Measurements from ENCODE around the gene NOC4L. TPM values are rescaled to one million over a fixed set of nuclear protein-coding genes. Genes with fewer than 3 reads are reported as not detected.
"Not testable (repeated sequence)": the region's sequence is repeated elsewhere in the genome, so short reads cannot be mapped to it uniquely, and the experiment has no call there.

The NOC4L gene
- total RNA-seq, 1 experiment from 2014 or later, result 14.8 TPM

DNA sequence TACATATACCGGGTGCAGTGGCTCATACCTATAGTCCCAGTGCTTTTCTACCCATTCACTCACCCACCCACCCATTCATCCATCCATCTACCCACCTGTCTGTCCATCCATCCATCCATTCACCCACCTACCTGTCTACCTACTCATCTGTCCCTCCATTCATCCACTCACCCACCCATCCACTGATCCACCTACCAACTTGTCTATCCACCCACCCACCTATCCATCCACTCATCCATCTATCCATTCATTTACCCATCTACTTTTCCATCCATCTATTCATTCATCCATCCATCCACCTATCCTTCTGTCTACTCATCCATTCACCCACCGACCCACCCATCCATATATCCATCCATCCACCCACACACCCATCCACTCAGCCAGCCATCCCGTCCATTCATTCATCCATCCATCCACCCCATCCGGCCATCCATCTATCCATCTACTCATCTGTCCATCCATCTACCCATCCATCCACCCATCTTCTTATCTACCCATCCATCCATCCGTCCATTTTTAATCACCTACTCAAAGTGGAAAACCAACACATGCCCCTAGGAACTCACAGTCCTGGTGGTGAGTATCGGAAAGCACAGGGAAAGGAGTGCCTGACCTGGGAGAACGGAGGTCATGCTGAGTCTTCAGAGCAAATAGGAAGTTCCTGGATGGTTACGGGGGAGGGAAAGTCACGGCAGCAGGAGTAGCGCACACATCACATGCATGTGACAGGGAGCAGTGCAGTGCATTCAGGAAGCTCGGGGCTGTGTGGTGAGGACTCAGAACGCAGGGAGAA, 20.1 kb upstream of the NOC4L start:
- no peak for DNase-seq (ENCODE audit: low read depth)

DNA sequence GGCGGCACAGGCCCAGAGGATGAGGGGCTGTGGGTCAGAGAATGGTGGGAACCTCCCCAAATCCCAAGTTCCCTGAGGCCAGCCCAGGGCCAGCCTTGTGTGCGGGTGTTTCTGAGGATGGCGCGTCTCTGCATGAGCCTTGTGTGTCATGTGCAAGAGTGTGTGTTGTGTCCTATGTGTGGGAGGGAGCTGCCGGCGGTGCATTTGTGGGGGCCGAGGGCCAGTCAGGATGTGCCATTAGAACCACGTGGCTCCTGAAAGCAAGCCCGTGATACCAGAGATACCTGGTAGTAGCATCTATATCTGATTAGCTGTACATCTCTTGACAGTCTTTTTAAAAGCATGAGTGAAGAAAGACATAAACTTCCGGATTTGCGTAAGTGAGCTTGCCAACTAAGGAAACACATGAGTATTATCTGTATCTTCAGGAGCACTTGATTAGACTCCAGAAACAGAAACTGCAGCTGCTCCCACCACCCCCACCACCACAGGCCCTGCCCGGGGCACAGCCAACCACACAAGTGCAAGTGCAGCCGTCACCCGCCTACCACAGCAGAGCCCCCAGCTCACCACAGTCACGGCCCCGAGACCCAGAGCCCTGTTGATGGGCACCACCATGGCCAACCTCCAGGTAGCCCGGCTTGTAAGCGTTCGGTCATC, 19.4 kb upstream of the NOC4L start:
- DNase-seq (ENCODE audit: low read depth), result no peak

DNA sequence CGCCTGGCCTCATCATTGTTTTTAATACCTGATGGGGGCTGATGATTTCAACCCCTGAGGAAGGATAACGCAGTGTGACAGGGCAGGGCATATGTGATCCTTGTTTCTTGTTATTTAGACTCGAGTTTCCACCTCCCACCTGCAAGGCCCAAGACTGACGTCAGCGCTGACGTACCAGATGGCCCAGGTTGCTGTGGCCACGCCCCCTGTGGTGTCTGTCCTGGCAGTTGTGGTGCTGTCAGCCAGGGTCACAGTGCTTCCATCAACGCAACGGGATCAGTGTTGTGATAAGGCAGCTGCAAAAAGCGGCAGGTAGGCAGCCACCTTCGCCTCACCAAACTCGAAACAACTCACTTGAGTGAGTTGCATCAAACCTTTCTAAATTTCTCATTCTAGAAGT, 18.5 kb upstream of the NOC4L start:
- no peak for DNase-seq (ENCODE audit: low read depth)

DNA sequence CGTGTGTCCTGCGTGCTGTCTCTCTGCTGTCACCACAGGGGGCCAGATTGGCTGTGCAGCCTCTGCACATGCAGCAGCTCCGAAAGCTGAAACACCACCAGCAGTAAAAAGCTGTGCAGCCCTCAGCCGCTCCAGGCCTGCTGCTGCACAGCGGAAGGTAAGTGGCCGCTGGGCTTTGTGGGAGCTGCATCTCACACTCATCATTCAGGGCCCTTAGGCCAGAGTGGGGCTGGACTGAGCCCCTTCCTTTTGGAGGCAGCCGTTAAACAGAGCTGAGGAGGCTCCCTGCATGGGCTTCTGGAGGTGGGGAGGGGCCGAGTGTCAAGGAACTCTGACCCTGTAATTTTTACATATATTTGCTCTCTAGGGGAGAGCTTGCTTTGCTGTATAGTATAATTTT, 17.2 kb upstream of the NOC4L start:
- no peak for DNase-seq (ENCODE audit: low read depth)

DNA sequence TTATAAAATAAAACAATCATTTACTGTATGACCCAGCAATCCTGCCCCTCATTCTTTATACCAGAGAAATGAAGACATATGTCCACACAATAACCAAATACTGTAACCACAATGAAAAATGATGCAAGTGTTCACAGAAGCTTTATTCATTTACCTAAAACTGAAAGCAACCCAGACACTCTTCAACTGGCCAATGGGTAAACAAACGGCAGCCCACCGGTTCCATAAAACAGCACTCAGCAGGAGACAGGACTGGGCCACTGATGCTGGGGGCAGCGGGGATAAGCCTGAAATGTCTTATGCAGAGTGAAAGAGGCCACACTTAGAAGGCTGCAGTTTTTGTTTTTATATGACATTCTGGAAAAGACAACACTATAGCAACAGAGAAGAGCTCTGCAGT, 15.2 kb upstream of the NOC4L start:
- no peak for DNase-seq (ENCODE audit: low read depth)

DNA sequence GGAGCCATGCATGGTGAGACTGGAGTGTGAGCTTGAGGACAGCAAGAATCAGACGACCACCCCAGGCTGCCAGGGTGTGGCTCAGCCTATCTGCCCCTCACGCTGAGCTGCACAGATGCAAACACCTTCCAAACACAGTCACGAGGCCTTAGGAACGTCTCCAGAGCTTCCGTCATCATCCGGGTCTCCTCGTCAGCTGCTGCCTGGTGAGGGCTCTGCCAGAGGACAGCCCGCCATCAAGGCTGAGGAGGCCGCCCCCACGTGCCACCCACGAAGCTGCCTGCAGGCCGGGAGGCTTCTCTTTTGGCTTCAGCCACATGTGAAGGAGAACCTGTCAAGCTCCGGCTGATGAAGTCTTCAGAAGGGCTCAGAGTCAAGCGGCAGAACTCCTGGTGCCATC, 13.6 kb upstream of the NOC4L start:
- no peak for DNase-seq (ENCODE audit: low read depth)

DNA sequence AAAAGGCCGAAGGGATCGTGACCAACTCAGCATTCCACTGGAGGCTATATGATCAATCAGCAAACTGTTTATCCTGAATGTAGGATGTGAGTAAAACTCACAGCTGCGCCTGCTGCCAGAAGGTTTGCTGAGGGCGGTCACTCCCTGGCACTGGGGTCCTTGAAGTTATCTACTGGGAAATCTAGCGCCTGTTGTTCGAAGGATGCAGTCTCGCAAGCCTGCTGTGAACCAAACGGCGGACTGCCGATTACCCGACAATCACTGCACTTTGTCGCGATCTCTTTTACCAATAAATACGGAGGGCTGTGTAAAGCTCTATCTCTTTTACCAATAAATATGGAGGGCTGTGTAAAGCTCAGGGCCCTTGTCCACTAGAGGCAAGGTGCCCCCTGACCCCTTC, 13.0 kb upstream of the NOC4L start:
- no peak for DNase-seq (ENCODE audit: low read depth)

DNA sequence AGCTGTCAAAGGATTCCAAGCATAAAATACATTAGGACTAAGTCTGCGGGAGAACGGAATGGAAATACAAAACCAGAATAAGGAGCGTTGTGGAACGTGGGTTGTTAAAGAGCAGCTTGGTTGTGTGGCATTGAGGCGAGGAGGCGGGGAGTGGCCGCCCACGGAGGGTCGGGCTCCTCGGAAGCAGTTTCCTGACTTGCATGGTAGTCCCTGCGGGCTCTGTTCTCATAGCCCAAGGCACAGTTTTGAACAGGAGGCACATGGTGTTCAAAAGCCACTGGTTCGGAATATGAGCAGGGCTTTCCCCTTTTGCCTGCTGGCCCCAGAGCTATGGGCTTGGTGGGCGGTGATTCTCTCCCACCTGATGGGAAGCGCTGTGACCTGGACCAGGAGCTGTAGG, 12.3 kb upstream of the NOC4L start:
- DNase-seq (ENCODE audit: low read depth), result no peak

DNA sequence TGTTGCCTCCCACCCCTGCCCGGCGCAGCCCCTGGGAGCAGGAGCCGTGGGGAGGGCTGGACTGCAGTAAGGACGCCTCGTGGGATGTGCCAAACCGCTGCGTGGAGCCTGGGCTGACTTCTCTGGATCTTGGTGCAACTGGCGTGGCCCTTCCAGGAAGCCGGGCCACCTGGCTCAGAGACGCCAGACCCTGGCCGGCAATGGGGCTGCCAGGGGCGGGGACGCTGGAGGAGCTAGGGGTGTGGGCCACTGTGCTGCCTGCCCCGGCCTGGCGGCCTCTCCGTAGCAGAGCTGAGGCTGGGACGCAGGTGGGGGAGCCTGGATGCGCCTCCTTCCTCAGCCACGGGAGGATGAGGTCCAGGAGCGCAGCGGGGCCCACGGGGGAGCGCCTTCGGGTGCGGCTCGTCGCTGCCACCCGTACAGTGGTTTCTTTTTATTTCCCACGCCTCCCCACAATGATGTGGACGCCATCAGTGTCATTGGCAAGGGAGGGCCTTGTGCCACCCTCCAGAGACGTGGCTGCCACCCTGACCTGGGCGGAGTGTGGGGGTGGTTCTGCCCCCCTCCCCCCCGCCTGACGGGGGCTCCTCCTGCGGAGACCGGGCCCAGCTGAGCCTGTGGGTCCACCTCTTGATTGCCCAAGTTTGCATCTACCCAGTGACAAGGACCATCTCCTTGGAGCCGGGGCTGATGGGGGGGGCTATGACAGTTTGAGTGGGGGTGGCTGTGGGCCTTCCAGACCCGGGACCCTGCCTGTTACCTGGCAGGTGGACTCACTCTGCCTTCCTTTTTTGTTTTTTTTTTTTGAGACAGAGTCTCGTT, 11.4 kb upstream of the NOC4L start:
- no peak for DNase-seq (ENCODE audit: low read depth)

DNA sequence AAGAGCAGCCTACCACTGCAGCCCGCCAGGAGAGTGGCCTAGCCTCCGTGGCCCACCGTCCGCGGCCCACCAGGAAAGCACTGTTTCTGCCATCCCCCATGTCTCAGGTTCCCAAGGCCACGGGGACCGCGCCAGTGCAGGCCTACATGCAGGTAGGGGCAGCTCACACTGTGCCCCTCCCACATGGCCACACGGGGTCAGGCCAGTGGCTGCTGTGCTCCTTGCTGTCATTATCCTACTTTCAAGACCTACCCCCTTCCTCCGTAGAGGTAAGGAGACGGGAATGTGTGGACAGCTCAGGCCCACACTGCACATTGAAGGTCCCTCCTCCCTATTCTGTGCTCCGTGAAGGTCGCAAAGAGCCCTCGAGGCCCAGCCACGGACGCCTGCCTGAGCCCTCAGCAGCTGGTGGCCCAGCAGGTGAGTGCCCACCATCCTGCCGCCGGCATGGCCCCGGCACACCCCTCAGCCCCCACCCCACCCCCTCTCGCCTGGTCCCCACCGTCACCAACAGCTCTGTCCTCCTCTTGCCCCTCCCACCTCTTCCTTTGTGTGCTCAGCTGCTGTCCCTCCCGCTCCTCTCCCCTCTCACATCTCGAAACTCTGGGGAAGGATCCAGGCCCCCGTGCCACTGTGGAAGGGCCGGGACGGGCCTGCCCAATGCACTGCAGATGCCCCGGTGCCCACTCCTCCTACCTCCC, 10.2 kb upstream of the NOC4L start:
- no peak for DNase-seq (ENCODE audit: low read depth)

DNA sequence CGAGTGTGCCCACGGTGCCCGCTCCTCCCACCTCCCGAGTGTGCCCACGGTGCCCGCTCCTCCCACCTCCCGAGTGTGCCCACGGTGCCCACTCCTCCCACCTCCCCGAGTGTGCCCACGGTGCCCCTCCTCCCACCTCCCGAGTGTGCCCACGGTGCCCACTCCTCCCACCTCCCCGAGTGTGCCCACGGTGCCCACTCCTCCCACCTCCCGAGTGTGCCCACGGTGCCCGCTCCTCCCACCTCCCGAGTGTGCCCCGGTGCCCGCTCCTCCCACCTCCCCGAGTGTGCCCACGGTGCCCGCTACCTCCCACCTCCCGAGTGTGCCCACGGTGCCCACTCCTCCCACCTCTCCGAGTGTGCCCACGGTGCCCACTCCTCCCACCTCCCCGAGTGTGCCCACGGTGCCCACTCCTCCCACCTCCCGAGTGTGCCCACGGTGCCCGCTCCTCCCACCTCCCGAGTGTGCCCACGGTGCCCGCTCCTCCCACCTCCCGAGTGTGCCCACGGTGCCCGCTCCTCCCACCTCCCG, 9.5 kb upstream of the NOC4L start:
- not testable (repeated sequence) for DNase-seq (ENCODE audit: low read depth)

DNA sequence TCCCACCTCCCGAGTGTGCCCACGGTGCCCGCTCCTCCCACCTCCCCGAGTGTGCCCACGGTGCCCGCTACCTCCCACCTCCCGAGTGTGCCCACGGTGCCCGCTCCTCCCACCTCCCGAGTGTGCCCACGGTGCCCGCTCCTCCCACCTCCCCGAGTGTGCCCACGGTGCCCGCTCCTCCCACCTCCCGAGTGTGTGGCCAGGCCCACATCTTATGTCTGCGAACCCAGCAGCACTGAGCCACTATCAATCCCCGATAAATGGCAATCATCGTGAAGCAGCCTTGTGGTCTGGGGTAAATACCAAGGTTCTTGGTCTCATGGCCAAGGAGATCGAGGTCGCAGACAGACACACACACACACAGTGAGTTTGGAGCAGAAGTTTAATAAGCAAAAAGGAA, 8.0 kb upstream of the NOC4L start:
- not testable (repeated sequence) for DNase-seq (ENCODE audit: low read depth)

DNA sequence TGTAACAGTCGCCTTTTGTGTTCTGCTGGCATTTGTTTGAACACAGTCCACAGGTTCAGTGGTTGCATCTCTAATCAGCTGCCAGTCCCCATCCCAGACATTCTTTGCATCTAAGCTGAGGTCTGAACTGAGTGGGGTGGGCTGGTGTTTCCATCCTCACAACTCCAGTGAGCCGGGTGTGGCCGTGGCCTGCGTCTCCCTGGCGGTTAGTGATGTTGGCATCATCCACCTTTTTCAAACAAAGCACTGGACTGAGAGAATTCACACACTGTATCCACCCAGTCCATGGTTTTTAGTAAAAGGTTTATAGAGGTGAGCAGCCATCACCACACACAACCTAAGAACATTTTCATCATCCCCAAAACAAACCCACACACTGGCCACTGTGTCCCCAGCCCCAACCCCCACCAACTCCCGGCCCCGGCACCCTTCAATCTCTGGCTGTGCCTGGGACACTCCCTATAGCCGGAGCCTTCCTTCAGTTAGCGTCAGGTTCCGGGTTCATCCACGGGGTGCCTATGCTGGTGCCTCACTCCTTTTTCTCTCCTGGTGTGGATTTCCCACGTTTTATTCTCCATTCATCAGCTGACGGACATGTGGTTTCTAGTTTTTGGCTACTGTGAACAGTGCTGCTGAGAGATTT, 6.7 kb upstream of the NOC4L start:
- DNase-seq (ENCODE audit: low read depth), result no peak

DNA sequence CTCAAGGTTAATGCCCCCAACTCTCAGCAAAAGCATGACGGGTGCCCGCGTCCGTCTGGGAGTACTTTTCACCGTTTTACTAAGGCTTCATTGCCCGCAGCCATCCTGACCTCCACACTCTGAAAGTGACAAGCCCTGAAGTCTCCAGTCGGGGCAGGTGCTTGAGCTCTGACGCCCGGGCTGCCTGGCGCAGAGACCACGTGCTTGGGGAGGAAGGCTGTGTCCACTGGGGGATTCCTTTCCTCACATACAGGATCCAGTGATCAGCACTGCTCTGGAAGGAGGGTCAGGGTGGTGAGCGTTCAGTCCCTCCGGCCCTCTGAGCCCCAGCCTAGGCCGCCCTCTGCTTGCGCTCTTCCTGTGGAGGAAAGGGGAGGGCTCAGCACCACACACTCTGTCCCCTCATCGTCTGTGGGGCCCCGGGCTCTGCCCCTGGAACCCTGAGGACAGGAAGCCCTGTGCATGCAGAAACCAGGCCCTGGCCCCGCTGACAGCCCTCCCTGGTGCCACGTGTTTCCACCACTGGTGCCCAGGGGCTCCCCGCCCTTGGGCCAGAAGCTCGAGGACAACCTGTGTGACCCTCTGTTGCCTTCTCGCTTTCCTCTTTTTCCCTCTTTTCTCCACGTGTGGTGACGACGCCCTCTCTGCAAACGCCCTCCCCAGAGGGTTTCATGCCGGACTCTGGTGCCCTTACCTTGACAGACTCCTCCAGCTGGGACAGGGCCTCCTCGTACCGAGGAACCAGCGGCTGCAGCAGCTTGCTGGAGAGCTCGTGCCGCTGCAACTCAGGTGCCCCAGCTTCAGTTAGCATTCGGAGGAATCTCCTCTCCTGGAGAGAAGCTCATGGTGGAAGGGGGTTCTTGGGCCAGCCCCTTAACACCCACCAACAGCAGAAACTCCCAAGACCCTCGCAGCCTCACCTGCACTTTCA, 5.1 kb upstream of the NOC4L start:
- no peak for DNase-seq (ENCODE audit: low read depth)

DNA sequence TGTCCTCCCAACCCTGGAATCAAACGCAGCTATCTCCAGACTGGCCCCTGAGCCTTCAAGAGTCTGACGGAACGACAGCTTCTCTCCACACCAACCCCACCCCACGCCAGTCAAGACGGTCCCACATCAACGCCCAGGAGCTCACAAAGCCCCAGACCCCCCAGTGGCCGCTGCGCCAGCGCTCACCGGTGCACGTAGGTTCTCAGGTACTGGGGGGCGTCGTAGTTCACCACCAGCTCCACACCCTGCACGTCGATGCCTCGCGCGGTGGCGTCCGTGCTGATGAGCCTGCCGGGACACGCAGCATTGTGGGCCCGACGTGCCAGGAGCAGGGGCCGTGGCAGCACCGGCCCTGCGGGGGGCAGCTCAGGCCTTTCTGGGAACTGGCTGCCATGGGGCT, 4.3 kb upstream of the NOC4L start:
- no peak for DNase-seq (ENCODE audit: low read depth)

DNA sequence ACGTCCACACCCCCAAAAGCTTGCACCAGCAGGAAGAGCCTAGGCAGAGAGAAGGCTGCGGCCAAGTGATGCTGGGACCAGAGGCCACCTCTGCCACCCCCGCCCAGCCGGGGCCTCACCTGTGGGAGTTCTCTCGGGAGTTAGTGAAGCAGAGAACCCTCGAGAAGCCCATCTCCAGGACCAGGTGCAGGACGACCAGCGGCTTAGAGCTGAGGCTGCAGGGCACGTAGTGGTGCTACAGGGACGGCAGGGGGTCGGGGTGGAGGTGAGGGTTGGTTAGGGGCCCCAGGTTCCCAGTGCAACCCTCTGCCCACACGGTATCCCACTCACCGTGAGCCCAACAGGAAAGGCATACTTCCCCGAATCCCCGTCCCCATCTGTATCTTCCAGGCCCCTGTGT, 3.8 kb upstream of the NOC4L start:
- DNase-seq (ENCODE audit: low read depth), result no peak

DNA sequence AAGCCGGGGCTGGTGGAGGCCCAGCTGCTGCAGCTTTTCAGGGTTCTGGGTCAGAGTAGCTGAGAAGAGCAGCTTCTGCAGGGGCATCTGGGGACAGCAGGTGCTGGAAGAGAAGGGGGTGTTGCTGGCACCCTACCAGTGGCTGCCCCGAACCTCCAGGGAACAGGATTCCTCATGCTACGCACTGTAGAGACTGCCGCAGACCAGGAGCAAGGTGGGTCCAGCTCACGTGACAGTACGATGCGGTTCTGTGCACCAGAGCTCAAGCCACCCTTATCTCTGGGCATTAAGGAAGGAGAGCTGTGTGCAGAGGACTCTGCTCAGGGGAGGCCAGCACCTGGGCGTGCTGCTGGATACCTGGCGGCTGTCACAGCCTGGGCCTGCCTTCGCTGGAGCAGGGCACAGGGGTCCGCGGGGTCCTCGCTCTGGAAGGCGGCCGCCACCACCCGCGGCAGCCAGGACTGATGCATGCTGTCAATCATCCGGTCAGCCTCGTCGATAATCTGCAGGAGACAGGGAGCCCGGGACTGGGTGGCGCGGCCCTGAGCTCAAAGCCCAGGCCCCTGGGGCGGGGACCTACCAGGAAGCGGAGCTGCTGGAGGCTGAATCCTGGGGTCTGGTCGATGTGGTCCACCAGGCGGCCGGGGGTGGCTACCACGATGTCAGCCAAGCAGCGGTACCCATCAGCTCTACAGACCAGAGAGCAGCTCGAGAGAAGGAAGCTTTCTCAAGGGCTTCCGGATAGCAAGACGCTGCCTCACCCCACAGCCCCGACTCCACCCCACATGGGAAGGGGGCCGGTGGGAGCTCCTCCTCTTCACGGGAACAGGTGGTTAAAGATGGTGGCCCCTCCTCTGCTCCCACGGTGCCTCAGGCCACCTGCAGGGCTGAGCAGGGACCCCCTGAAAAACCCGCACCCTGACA, 3.1 kb upstream of the NOC4L start:
- no peak for DNase-seq (ENCODE audit: low read depth)

DNA sequence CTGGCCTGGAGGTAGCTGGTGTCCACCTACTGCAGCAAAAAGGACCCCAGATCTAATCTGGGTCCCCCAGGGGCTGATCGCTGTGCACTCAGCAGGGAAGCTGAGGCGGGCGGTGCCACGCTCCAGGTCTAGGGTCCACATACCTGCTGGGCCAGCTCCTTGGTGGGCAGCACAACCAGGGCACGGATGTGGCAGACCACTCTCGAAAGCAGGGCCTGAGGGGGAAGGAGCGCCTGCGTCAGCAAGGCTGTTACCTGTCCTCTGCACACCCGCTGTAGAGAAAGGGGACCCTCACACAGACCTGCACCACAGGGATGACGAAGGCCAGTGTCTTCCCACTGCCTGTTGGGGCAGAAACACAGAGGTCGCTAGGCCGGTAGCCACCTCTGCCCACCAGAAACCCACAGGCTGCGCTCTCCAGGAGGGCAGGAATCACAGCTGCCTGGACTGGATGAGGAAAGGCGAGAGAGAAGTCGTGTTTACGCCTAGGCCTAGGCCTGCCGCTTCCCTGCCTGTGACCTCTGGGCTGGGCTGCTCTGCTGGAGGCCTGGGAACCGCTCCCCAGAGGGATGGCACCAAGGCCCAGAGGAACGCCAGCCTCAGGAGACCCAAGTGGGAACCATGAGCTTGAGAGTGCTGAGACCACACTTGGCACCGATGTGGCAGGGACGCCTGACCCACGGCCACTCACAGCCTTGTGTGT, 2.1 kb upstream of the NOC4L start:
- DNase-seq (ENCODE audit: low read depth), result no peak

All from RPMI7951 (cell line).